HS-27A (cell line): ENCODE results near the gene EPN1.

Experiments used
- DNase-seq: peaks from one replicate; pipeline ENCODE4 v3.0.0-alpha.2; 2012; ENCODE audit warnings: low read depth, missing footprints

EPN1 gene

DNA sequence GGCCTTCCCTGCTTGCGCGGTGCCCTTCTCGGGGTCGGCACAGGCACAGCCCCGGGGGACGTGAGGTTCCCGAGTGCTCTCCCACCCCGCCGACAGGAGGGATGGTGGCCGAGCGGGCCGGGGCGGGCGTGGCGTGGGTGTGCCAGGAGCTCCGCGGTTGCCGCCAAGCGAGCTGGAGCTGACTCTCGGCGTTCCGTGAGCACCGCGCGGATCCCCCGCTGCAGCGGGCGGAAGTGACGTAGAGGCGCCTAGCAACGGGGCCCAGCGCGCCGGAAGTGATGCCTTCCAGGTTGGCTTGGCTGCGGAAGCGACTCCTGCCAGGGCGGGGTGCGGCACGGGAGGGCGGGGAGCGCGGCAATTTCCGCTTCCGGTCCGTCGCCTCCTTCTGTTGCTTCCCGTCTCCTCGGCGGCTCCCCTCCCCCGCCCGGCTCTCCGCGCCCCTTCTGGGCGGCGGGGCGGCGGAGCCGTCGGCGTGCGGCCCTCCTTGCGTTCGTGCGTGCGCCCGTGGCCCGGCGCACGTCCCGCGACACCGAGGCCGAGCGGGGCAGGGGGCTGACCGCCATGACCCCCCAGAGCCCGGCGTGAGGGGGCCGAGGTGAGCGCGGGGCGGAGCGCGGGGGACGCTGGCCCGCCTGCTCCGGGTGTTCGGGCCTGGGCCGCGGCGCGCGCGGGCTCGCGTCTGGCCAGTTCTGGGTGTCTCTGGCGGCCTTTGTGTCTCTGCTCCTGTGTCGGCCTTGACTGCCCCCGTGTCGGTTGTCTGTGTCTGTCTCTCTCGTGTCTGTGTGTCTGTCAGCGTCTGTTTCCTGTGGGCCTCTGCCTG lies at the start of gene EPN1:
Gene EPN1 (plus strand): TSS at position 386 of the 820 bp plus-strand sequence. CDS start 3,402 bp downstream, outside the sequence.
- peak; percentile 84 for DNase-seq

DNA sequence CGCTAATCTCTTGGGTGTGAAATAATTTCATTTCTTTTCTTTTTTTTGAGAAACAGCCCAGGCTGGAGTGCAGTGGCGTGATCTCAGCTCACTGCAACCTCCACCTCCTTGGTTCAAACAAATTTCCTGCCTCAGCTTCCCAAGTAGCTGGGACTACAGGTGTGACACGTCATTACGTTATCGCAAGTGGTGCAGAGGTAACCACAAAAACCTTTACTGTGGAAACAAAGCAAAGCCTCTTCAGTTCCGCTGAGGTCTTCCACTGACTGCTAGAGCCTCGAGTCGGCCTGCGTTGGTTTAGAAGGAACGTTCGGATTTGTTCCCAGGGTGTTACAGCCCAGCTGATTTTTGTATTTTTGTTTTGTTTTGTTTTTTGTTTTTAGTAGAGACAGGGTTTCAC lies 48.7 kb upstream of the EPN1 start:
- DNase-seq, result no peak

DNA sequence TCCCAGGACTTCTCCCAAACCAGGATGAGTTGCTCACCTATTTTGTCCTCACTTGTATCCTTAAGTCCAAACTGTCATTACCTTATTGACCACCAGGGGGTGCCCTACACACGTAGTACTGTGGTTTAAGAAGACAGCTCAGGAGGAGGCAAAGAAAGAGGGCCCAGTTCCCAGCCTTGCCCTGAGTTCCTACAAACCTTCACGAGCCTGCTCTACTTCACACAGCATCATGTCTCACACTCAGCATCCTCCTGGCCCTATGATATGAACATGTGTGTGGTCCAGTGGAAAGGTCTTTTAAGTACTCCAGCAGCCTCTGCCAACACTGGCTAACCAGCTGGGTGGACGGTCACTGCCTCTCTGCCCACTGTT lies 42.6 kb upstream of the EPN1 start:
- peak; percentile 93 for DNase-seq

DNA sequence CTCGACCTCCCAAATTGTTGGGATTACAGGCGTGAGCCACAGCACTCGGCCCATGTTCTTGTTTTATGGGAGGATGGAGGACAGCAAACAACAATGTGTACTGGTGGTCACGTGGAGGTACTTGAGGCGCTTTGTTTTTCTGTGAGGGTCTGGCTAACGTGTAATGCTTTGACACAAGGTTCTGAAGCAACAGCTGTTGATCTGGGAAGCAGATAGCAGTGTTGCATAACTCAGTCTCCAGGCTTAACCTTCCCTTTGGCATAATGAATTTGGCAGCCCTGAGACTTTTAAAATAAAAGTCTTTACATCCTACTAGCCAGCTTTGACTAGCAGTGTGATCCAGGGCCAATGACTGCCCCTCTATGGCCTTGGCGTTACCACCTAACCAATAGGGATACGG lies 41.2 kb upstream of the EPN1 start:
- DNase-seq, result no peak

DNA sequence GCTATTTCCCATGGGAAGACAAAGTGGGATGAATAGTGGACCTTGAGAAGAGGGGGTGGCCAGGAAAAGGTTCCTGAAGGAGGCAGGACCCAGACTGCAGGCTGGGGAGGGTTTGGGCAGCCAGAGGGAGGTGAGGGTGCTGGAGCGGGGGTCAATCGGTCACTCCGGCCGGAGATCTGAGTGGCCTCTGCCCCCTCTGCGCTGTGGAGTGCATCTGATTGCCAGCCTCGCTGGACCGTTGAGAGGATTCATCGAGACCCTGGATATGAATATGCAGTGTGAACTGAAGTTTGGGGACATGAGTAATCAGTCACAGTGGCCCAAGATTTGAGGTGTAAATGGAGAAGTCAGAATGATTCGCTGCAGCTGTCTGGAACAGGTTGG lies 39.7 kb upstream of the EPN1 start:
- no peak for DNase-seq

DNA sequence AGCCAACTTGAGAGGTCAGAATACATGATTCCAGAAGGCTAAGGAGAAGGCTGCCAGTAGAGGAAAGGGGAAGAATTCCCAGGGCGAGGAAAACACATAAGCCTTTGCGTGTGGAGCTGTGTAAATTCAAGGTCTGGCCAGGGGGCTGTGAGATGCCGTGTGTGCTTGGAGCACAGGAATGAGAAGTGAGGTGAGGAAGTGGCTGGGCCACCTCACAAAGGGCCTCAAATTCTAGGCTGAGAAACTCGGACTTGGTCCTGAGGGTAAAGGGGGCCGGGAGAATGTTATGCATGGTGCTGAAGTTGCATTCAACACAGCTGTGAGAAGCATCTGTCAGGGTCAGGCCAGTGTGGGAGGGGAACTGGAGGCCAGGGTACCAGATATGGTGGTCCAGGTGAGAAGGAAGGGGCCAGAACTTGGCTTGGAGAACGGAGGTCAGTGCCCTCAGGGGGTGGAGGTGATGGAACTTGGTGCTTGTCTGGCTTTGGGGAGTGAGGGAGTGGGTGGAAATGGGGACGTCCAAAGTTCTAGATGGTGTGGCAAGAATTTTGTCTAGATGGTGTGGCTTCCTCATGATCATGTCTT lies 39.1 kb upstream of the EPN1 start:
- DNase-seq, result no peak

DNA sequence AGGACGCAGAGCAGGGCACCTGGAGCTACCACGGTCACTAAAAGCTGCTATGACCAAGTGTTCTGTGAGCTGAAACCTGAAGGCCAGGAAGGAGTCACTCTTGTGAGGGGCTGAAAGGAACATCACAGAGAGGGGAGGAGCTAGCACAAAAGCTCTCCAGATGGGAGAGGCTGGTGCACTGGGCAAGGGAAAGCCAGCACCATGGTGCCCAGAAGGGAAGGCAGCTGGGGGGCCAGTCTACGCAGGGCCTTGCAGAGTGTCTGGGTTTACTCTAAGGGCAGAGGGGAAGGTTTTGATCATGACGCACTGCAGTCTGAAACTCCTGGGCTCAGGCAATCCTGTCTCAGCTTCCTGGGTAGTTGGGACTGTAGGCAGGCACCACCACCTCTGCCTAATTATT lies 38.3 kb upstream of the EPN1 start:
- no peak for DNase-seq

DNA sequence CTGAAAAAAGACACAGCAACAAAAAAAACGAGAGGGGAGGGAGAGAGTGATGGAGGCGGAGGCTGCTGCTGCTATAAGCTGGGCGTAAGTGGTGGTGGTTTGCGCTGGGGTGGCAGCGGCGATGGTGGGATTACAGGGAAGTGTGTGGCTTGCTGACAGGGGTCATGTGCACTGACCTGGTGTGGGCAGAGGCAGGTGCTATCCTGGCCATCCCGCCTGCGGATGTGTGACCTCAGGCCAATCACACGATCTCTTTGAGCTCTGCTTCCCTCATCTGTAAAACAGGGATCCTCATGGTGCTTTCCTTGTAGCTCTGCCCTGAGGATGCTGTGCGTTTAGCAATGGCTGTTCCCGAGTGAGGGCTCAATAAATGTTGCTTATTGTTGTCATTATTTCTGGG lies 37.5 kb upstream of the EPN1 start:
- no peak for DNase-seq

DNA sequence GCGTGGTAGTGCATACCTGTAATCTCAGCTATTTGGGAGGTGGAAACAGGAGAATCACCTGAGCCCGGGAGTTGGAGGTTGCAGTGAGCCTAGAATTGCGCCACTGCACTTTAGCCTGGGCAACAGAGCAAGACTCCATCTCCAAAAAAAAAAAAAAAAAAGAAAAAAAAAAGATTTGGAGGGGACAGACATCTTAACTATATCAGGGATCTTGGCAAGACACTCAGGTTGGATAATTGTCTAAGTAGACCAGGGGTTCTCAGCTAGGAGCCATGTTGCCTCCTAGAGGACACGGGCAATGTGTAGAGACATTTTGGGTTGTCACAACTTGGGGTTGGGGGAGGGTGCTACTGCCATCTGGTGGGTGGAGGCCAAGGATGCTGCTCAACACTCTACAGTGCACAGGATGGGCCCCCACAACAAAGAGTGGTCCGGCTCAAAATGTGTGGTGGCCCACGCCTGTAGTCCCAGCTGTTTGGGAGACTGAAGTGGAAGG lies 36.1 kb upstream of the EPN1 start:
- no peak for DNase-seq

DNA sequence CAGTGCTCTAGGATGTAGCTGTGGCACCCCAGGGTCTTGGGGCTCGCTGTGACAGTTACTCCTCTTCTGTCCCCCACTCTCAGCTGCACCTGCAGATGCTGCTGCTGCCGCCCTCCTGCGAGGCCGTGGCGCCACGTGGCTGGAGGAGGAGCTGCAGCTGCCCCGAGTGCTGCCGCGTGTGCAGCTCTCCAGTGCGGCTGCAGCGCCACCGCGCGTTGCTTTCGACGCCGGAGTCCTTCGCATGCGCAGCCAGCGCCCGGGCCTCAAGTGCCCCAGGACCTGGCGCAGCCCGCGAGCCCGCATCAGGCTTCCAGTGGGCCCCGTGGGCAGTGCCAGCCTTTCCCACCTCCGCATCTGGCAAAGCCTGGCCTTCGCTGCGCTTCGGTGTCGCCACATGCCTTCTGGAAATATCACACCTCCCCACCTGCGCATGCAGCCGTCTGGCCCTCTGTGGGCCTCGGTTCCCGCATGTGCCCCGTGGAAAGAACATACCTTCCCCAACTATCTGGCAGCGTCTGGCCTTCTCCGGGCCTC lies 34.9 kb upstream of the EPN1 start:
- peak; percentile 86 for DNase-seq

DNA sequence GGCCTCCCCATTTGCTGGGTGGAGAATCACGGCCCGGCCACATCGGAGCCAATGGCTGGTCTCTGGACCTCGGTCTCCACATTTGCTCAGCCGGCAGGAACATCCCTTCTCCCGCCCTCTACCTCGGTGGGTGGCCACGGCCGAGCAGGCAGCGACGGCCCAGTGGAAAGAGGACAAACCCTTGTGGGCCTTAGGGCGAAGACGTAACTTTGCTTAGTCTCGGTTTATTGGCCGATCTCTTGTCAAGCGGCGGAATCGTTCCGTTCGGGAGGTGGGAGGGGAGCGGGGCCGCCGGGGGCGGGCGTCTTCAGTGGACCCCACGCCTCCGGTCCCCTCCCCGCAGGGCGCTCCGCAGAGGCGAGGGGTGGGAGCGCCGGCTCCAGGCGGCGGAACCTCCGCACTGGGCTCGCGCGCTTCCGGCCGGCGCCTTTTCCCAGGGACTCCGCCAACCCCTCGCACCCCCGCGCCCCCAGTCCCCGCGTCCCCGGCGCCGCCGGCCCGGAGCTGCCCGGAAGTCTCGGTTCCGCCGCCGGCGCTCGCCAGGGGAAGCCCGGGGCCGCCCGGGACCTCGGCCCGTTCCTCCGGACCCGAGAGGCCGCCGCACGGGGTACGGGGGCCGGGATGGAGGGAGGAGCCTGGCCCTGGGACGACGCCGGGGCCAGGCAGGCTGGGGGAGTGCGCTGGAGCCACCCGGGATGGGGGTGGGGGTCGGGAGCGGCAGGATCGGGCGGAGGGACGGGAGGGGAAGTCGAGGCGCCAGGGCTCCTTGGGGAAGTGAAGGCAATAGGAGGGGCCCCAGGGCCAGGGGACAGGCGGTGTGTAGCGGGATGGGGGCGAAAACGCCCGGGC lies 34.2 kb upstream of the EPN1 start, which contains the start of gene ZNF580:
Gene ZNF580 (plus strand): TSS at position 426 of the 849 bp plus-strand sequence. CDS start 1,507 bp downstream, outside the sequence.
- peak; percentile 79 for DNase-seq

DNA sequence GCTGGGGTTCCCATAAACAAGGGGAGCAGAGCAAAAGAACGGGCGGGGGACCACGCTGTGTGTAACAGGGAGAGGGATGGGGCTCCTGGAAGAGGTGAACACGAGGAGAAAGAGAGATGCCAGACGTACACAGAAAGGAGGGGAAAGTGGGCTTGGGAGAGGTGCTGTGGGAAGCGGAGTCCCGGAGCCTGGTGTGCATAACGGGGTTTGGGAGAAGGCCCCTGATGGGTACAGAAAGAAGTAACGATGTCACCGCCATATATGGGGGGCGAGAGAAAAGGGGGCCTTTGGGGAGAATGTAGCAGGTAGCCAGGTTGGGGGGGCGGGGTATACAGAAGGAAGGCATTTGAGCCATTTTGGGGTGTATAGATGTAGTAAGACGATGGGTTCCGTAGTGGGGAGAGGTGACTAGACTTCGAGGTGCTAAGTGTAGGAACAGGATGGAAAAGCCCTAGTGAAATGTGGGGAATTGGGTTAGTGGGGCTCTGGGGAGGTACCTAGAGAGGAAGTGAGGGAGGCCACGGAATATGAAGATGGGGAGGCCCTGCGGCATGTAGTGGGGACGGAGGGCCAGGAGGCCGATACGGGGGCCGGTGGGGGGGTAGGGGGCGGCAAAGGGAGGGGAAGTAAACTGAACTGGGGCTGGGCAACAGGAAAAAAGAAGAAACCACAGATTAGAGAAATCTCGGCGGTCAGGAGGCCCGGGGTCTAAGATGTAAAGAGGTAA lies 33.4 kb upstream of the EPN1 start:
- DNase-seq, result no peak

DNA sequence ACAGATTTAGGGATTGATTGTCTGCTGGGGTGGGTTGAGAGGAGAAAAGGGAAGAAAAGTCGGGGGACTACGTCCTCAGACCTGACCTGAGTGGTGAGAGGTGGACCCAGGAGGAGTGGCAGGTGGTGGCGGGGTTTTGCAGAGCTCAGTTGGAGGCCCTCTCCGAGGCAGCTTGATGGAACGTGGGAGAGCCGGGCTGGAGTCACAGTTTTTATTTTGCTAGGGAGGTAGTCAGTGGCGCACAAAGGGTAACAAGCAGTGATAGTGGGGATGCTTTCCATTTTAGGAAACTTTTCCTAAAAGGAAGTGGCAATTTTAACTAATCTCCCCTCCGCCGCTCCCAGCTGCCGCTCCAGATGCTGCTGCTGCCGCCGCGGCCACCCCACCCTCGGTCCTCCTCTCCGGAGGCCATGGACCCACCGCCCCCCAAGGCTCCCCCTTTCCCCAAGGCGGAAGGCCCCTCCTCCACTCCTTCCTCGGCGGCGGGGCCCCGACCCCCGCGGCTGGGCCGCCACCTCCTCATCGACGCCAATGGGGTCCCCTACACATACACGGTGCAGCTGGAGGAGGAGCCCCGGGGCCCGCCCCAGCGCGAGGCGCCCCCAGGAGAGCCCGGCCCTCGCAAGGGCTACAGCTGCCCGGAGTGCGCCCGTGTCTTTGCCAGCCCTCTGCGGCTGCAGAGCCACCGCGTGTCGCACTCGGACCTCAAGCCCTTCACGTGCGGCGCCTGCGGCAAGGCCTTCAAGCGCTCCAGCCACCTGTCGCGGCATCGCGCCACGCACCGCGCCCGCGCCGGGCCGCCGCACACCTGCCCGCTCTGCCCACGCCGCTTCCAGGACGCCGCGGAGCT lies 32.6 kb upstream of the EPN1 start:
- DNase-seq, result no peak

DNA sequence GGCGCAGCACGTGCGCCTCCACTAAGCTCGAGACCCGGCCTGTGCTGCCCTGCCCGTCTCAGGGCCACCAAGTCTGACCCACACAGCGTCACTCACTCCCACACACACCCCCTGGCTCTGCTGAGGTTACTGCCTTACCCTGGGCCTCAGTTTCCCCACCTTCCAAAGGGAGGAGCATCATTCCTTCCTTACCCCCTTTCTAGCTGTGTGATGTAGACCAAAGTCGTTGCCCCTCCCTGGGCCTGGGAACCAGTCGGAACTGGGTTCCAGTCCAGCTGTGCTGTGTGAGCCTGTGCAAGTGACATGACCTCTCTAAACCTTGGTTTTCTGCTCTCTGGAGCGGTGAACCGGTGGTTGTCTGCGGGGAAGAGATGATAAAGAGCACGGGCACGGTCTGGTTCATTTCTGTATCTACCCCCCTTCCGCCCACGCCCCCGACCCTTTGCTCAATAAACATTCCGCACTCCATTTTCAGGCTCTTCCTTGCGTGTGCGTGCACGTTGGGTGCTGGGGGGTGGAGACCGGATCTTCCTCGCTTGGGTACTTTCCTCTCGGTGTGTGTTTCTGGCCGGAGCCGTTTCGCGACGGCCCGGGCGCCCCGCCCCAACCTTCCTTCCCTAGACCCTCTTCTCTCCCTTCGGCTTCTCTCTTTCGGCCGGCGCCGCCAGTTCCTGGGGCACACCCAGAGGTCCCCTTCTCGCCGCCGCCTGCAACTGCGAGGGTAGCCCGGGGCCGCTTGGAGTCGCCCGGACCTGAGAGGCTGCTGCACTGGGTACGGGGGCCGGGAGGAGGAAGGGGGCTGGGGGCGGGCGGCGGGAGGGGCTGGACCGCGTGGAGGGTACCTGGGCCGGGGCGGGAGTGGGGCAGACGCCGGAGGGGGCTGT lies 31.8 kb upstream of the EPN1 start, which contains the start of gene ZNF581:
Gene ZNF581 (plus strand): TSS at position 647 of the 884 bp plus-strand sequence. CDS start 923 bp downstream, outside the sequence.
- DNase-seq, result peak; percentile 45

DNA sequence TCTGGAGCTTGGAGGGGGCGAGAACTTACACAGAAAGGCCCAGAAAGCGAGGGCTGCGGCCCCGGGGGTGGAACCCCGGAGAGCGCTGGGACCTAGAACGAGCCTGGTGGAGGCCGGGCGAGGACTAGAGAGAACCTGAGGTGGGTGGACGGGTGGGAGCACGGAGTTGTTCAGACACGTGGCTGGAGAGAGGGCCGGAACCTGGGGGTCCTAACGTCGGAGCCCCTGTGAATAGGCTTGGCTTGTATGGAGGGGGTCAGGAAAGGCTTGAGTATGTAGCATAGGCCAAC lies 31.2 kb upstream of the EPN1 start:
- no peak for DNase-seq

DNA sequence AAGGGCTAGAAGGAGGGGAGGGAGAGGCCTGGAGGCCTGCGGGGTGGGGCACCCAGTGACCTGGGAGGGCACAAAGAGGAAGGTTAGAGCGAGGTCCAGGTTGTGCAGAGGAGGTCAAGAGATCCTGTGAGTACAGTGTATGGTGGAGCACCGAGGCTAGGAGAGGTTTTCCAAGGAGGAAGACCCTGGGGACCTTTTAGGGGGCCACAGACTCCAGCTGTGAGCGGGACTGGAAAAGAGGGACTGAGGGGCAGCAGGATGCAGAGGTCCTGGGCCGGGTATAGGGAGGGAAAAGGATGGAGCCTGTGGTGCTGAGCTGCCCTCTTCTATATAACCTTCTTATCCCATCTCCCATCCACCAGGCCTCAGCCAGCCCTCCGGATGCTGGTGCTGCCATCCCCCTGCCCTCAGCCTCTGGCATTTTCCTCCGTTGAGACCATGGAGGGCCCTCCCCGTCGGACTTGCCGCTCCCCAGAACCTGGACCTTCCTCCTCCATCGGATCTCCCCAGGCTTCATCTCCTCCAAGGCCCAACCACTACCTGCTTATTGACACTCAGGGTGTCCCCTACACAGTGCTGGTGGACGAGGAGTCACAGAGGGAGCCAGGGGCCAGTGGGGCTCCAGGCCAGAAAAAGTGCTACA lies 30.7 kb upstream of the EPN1 start:
- DNase-seq, result no peak

DNA sequence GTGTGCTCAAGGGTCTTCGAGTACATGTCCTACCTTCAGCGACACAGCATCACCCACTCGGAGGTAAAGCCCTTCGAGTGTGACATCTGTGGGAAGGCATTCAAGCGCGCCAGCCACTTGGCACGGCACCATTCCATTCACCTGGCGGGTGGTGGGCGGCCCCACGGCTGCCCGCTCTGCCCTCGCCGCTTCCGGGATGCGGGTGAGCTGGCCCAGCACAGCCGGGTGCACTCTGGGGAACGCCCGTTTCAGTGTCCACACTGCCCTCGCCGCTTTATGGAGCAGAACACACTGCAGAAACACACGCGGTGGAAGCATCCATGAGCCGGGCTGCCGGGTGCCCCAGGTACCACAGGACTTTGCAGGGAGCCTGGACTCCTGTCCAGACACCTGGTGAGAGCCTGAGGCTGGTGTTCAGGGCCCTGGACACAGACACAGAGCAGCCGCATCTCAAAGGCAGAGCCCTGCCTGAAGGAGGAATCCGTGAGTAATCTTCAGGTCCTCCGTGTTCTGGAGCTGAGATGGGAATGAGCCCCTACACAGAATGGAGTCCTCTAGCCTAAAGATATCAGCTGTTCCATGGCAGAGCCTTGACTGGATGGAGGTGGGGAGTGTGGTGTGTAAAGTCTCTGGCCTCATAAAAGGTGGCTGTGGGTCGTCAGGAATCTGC lies 30.0 kb upstream of the EPN1 start:
- no peak for DNase-seq

DNA sequence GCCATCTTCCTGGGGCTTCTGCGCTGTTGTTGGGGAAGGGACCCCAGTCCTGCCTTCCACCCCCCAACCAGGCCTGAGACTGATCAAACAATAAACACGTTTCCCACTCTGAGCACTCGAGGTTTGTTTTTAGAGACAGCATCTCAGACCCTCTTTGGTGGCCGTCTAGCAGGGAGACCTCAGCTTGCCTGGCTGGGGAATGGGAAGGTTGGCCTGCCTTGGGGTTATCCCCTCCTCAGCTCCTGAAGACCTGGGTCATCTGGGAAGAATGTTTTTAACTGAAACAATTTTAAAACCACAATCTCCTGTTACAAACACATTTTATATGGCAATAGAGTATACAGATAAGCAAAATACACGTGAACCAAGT lies 29.5 kb upstream of the EPN1 start:
- DNase-seq, result no peak
